H9 (cell line): ENCODE measurements around the gene JMJD8. TPM values are rescaled to one million over a fixed set of nuclear protein-coding genes. Genes with fewer than 3 reads are reported as not detected.

ENCODE experiments used
- DNase-seq: peaks from one replicate; pipeline ENCODE4 v3.0.0-alpha.2; 2017
- H2AFZ ChIP-seq: one replicate; pipeline ENCODE4 v1.6.1; 2013; ENCODE audit warnings: mild to moderate bottlenecking, low read length, control low read depth, moderate library complexity
- H2AK5ac ChIP-seq: 2 replicates; pipeline ENCODE4 v1.6.1; 2013; ENCODE audit warnings: low read length, control low read depth, mixed read lengths; ENCODE audit not compliant: insufficient read length
- H2BK120ac ChIP-seq: one replicate; pipeline ENCODE4 v1.6.1; 2013; ENCODE audit warnings: low read depth, mild to moderate bottlenecking, low read length, control low read depth, inconsistent platforms; ENCODE audit not compliant: poor library complexity, severe bottlenecking
- H2BK12ac ChIP-seq: 2 replicates; pipeline ENCODE4 v1.6.1; 2013; ENCODE audit warnings: low read length, control low read depth, mixed read lengths, low read depth; ENCODE audit not compliant: insufficient read length
- H2BK15ac ChIP-seq: 2 replicates; pipeline ENCODE4 v1.6.1; 2013; ENCODE audit warnings: low read depth, low read length, control low read depth
- H2BK20ac ChIP-seq: one replicate; pipeline ENCODE4 v1.6.1; 2013; ENCODE audit warnings: low read depth, mild to moderate bottlenecking, low read length, control low read depth, inconsistent platforms; ENCODE audit not compliant: poor library complexity, severe bottlenecking
- H2BK5ac ChIP-seq: 2 replicates; pipeline ENCODE4 v1.6.1; 2013; ENCODE audit warnings: low read length, control low read depth, mixed read lengths; ENCODE audit not compliant: insufficient read length
- H3K14ac ChIP-seq: 2 replicates; pipeline ENCODE4 v1.6.1; 2013; ENCODE audit warnings: low read length, control low read depth; ENCODE audit not compliant: insufficient read depth
- H3K18ac ChIP-seq: 2 replicates; pipeline ENCODE4 v1.6.1; 2013; ENCODE audit warnings: low read depth, mild to moderate bottlenecking, mixed read lengths, low read length, control low read depth; ENCODE audit not compliant: insufficient read length
- H3K23ac ChIP-seq: 2 replicates; pipeline ENCODE4 v1.6.1; 2013; ENCODE audit warnings: low read length, control low read depth, mixed read lengths, low read depth; ENCODE audit not compliant: insufficient read length
- H3K23me2 ChIP-seq: 2 replicates; pipeline ENCODE4 v1.6.1; 2013; ENCODE audit warnings: low read depth, mild to moderate bottlenecking, mixed read lengths, low read length, control low read depth; ENCODE audit not compliant: insufficient read length, poor library complexity, severe bottlenecking
- H3K27ac ChIP-seq: 2 replicates; pipeline ENCODE4 v1.5.1; 2013; ENCODE audit warnings: low read length, control low read depth, mixed read lengths, low read depth; ENCODE audit not compliant: insufficient read length
- H3K27me3 ChIP-seq: 2 replicates; pipeline ENCODE4 v1.6.1; 2013; ENCODE audit warnings: low read length, control low read depth, inconsistent platforms; ENCODE audit not compliant: insufficient read depth
- H3K4ac ChIP-seq: 2 replicates; pipeline ENCODE4 v1.6.1; 2013; ENCODE audit warnings: low read depth, mild to moderate bottlenecking, control low read depth, inconsistent platforms, low read length, moderate library complexity
- H3K4me1 ChIP-seq: 2 replicates; pipeline ENCODE4 v1.6.1; 2013; ENCODE audit warnings: low read length, control low read depth, inconsistent platforms; ENCODE audit not compliant: insufficient read depth
- H3K4me2 ChIP-seq: 2 replicates; pipeline ENCODE4 v1.6.1; 2013; ENCODE audit warnings: low read length, control low read depth, mixed read lengths; ENCODE audit not compliant: insufficient read length, insufficient read depth
- H3K56ac ChIP-seq: 2 replicates; pipeline ENCODE4 v1.6.1; 2013; ENCODE audit warnings: low read depth, mild to moderate bottlenecking, mixed read lengths, low read length, control low read depth; ENCODE audit not compliant: insufficient read length
- H3K79me1 ChIP-seq: 2 replicates; pipeline ENCODE4 v1.6.1; 2013; ENCODE audit warnings: low read depth, mild to moderate bottlenecking, moderate library complexity, low read length, control low read depth, inconsistent platforms; ENCODE audit not compliant: insufficient read depth, poor library complexity, severe bottlenecking
- H3K79me2 ChIP-seq: 2 replicates; pipeline ENCODE4 v1.6.1; 2013; ENCODE audit warnings: low read length, control low read depth, inconsistent platforms; ENCODE audit not compliant: insufficient read depth
- H3K9ac ChIP-seq: 2 replicates; pipeline ENCODE4 v1.6.1; 2013; ENCODE audit warnings: low read length, control low read depth, mixed read lengths; ENCODE audit not compliant: insufficient read length; ENCODE audit errors: extremely low read depth
- H3K9me3 ChIP-seq: one replicate; pipeline ENCODE4 v1.6.1; 2013; ENCODE audit warnings: low read depth, low read length, inconsistent platforms; ENCODE audit not compliant: control insufficient read depth
- H3T11ph ChIP-seq: one replicate; pipeline ENCODE4 v1.6.1; 2013; ENCODE audit warnings: mild to moderate bottlenecking, low read length, control low read depth, inconsistent platforms
- H4K20me1 ChIP-seq: one replicate; pipeline ENCODE4 v1.6.1; 2013; ENCODE audit not compliant: control insufficient read depth, insufficient read length, insufficient read depth
- H4K5ac ChIP-seq: 2 replicates; pipeline ENCODE4 v1.6.1; 2013; ENCODE audit warnings: low read depth, mild to moderate bottlenecking, mixed read lengths, low read length, control low read depth; ENCODE audit not compliant: insufficient read length
- H4K8ac ChIP-seq: replicated peaks from 2 replicates; pipeline ENCODE4 v1.6.1; 2013; ENCODE audit warnings: low read length, control low read depth, mixed read lengths, low read depth; ENCODE audit not compliant: insufficient read length
- H4K91ac ChIP-seq: 2 replicates; pipeline ENCODE4 v1.6.1; 2013; ENCODE audit warnings: low read depth, mild to moderate bottlenecking, moderate library complexity, mixed read lengths, low read length, control low read depth; ENCODE audit not compliant: insufficient read length
- H3K27ac Mint-ChIP-seq, 3 experiments: 2 replicates in 2 of 3; 3 replicates in 1 of 3; pipeline ENCODE4 v1.8.0; 2020 to 2021; ENCODE audit warnings: mixed read lengths in 3 of 3, mild to moderate bottlenecking in 1 of 3, moderate library complexity in 1 of 3
- H3K27me3 Mint-ChIP-seq: 2 replicates; pipeline ENCODE4 v1.8.0; 2021; ENCODE audit warnings: low read depth, mild to moderate bottlenecking, moderate library complexity, mixed read lengths
- H3K36me3 Mint-ChIP-seq, 3 experiments: 2 replicates in 2 of 3; 3 replicates in 1 of 3; pipeline ENCODE4 v1.8.0; 2020 to 2021; ENCODE audit warnings: low read depth in 3 of 3, mixed read lengths in 3 of 3; ENCODE audit not compliant: insufficient read depth in 1 of 3
- H3K4me1 Mint-ChIP-seq, 2 experiments: 2 replicates each; pipeline ENCODE4 v1.8.0; 2020; ENCODE audit warnings: mixed read lengths in 2 of 2
- H3K4me3 Mint-ChIP-seq, 2 experiments: 2 replicates in 1 of 2; 3 replicates in 1 of 2; pipeline ENCODE4 v1.8.0; 2020 to 2021; ENCODE audit warnings: mild to moderate bottlenecking in 2 of 2, mixed read lengths in 2 of 2, moderate library complexity in 1 of 2
- H3K9me3 Mint-ChIP-seq, 2 experiments: 2 replicates in 1 of 2; 3 replicates in 1 of 2; pipeline ENCODE4 v1.8.0; 2020; ENCODE audit warnings: mild to moderate bottlenecking in 2 of 2, mixed read lengths in 2 of 2, moderate library complexity in 1 of 2
- CTCF ChIP-seq: fragments of 200-600 bp; sonication (generic); conservative IDR thresholded peaks from 3 replicates; pipeline ENCODE4 v1.8.0; 2021; ENCODE audit warnings: antibody characterized with exemption, mild to moderate bottlenecking
- WGBS: extraction: QIAGEN DNeasy Blood & Tissue Kit; methylation state at CpG from one replicate; pipeline ENCODE4 v1.1.7; 2013; ENCODE audit warnings: missing lambda C conversion rate, low lambda C conversion rate, mixed read lengths; ENCODE audit not compliant: insufficient read length; ENCODE audit errors: extremely low coverage; 5-methylcytosine and 5-hydroxymethylcytosine counted together
- total RNA-seq: library from RNA; stranded (reverse); gene quantifications from 2 replicates; pipeline ENCODE4 v1.2.1, GENCODE V29; 2021

The JMJD8 gene
- total RNA-seq, 1 experiment from 2014 or later: 52.7 TPM

DNA sequence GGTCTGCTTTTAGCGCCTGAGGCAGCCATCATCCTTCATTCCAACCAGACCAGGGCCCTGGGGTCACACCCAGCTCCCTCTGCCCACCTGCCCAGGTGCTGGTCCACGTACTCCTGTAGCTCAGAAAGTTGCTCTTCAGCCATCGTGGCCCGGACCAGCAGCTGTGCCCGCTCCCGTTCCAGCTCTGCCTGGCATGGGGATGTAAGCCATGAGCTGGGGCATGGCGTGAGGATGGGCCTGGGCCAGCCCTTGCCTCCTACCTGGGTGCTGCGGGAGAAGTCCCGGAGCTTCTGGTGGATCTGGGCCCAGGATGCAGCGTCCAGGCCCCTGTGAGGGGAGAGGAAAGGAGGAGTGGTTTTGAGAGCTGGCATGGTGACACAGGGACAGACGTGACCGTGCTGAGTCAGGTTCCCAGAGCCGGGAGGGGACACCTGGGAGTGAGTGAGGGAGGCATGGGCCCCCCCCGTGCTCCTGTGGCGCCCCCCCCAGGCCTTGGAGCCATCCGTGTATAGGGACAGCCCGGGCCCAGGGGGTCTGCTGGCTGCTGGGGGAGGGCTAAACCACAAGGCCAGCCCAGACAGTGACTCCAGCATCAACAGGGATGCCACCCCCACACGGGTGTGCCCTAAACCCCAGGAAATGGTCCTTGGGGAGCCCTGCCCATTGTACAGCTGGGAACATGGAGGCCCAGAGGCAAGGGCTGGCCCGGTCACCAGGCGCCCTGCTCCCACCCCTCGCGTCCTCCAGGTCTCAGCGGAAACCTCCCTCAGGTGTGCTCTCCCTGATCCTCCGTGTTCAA is 38.9 kb upstream of the JMJD8 start:
- Histone ChIP-seq H4K91ac (no peak overlapping the region), H3K27me3 (no peaks in the 10 kb centered on the region), H2AK5ac (no peak overlapping the region), H3K56ac (no peak overlapping the region), H3K23me2 (peaks cover 9% of the 10 kb centered on the region), H3K9me3 (no peaks in the 10 kb centered on the region), H3K4ac (no peak overlapping the region), H3K4me2 (no peak overlapping the region), H3K27ac (no peak overlapping the region), H3K79me2 (no peaks in the 10 kb centered on the region), H3K14ac (no peak overlapping the region; the same call in 1 of the 2 replicates), H3K18ac (no peak overlapping the region), H3K23ac (no peak overlapping the region), H3K79me1 (no peaks in the 10 kb centered on the region), H4K8ac (no peak overlapping the region), H3K4me1 (no peaks in the 10 kb centered on the region), H2BK120ac (no peak overlapping the region), H3K9ac (no peak overlapping the region), H2AFZ (no peak overlapping the region), H2BK15ac (no peak overlapping the region), H3T11ph (no peak overlapping the region), H2BK12ac (no peak overlapping the region), H2BK5ac (no peak overlapping the region), H4K5ac (no peak overlapping the region), H4K20me1 (no peaks in the 10 kb centered on the region), H2BK20ac (no peak overlapping the region)
- Mint-ChIP-seq H3K4me3 (no peak overlapping the region), H3K9me3 (no peaks in the 10 kb centered on the region), H3K4me1 (peaks cover 8 to 18% of the 10 kb centered on the region in 2 experiments), H3K27me3 (peaks cover 27% of the 10 kb centered on the region), H3K36me3 (peaks cover 0 to 5% (median 3%) of the 10 kb centered on the region in 3 experiments; a peak in 1 of 7 replicates), H3K27ac (no peak overlapping the region)
- WGBS: no CpG with 5 or more reads among the region's 24 CpGs
- TF ChIP-seq CTCF: no peak
- no peak for DNase-seq
